ENCODE data around the gene BRIP1.
"Not testable (repeated sequence)": the region's sequence is repeated elsewhere in the genome, so short reads cannot be mapped to it uniquely, and the experiment has no call there.

Gene BRIP1

DNA sequence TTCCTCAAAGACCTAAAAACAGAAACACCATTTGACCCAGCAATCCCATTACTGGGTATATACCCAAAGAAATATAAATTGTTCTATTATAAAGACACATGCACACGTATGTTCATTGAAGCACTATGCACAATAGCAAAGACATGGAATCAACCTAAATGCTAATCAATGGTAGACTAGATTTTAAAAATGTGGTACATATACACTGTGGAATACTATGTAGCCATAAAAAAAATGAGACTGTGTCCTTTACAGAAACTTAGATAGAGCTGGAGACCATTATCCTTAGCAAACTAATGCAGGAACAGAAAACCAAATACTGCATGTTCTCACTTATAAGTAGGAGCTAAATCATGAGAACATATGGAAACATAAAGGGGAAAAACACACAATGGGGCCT lies 36.5 kb downstream of the BRIP1 start:
- DNase-seq, result not testable (repeated sequence)

DNA sequence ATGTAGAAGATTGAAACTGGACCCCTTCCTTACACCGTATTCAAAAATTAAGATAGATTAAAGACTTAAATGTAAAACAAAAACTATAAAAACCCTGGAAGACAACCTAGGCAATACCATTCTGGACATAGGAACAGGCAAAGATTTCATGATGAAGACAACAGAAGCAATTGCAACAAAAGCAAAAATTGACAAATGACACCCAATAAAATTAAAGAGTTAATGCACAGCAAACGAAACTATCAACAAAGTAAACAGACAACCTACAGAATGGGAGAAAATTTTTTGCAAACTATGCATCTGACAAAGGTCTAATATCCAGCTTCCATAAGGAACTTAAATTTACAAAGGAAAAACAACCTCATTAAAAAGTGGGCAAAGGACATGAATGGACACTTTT lies 37.1 kb downstream of the BRIP1 start:
- DNase-seq, result not testable (repeated sequence)

DNA sequence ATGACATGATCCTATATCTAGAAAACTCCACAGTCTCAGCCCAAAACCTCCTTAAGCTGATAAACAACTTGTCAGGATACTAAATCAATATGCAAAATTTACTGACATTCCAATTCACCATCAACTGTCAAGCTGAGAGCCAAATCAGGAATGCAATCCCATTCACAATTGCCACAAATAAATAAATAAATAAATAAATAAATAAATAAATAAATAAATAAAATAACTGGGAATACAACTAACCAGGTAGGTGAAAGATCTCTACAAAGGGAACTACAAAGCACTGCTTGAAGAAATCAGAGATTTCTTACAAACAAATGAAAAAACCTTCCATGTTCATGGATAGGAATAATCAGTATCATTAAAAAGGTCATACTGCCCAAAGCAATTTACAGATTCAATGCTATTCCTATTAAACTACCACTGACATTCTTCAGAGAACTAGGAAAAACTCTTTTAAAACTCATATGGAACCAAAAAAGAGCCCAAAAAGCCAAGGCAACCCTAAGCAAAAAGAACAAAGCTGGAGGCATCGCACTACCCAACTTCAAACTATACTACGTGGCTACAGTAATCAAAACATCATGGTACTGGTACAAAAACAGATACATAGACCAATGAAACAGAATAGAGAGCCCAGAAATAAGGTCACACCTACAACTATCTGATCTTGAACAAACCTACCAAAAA lies 37.7 kb downstream of the BRIP1 start:
- DNase-seq, result no peak

DNA sequence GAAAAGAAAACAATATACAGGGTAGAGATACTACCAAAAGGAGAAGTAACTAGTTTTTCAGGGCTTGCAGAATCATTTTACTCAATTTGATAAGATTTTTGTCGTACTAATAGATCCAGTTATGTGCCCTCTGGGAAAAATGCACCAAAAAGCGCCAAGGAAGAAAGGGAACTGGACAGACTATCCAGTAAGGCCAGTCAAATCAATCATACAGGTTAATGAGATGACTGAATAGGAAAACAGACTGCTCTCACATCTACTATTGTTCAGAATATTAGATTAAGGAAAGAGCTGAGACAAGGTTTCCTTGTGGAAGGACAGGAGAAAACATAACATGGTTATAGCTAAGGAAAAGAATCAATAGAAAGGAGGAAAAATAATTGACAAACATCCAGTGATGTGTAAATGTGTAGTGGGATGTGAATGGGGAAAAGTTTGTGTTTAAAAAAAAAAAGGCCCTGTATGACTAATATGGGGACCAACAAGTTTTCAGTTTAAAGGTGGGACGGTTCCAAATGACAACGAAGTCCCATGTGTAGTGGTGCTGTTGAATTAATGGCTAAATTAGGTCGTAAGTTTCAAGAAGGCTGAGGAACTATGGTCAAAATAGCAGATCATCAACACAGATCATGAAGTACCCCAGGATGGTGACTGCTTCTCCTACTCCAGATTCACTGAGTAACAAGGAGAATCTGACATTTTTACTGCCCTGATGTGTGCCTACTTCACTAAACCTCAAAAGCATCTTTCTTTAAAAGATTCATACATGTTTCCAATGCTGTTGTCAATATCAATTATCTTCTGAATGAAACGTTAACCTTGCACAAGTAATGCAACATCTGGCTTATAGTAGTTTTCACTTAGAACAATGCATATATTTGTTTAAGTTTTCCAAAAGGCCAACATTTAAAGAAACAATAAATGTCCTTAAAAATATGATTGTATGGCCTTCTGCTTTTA lies 40.7 kb downstream of the BRIP1 start:
- no peak for DNase-seq

DNA sequence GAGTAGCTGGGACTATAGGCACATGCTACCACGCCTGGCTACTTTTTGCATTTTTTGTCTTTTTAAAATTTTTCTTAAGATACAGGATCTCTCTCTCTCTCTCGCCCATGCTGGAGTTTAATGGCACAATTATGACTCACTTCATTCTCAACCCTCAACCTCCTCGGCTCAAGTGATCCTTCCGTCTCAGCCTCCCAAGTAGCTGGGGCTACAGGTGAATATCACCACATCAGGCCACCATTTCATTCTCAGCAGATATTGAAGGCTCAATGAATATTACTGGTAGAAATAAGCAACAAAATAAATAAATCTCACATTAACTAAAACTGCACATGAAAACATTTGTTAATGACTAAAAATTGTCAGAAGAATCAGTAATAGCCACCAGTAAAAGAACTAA lies 41.7 kb downstream of the BRIP1 start:
- no peak for DNase-seq

DNA sequence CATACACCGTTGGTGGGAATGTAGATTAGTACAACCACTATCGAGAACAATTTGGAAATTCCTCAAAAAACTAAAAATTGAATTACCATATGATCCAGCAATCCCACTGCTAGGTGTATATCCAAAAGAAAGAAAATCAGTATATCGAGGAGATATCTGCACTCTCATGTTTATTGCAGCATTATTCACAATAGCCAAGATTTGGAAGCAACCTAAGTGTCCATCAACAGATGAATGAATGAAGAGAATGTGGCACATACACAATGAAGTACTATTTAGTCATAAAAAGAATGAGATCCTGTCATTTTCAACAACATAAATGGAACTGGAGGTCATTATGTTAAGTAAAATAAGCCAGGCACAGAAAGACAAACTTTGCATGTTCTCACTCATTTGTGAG lies 44.1 kb downstream of the BRIP1 start:
- DNase-seq, result not testable (repeated sequence)

DNA sequence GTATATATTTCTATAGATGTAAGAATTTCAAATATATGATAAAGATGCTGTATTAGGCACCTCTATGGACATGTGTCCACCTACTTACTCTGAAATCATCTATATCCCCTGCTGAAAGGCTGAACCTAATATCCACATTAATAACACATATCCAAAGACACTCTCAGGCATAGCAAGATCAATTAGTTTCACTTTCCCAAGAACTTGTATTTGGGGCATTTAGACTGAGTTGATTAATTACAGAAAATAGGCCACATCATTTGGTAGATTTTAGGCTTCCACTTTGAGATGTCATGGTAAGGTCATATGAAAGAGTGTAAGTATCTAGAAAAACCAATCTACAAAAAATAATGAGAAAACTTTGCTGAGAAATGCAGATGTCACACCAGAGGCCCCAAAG lies 45.1 kb downstream of the BRIP1 start:
- no peak for DNase-seq

DNA sequence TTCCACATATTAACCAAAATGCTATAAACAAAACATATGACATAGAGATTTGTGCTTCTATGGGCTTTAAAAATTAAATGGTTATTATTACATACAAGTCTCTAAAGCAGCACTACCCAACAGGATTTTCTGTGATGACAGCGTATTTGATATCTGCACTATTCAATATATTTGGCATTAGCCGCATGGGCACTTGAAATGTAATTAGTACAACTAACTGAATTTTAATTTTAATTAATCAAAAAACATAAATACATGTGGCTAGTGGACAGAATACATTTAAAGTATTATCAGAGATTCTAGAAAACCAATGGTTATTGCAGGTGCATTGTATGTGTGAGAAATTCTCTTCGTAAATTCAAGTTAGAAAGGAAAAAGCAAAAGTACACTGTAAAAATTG lies 45.9 kb downstream of the BRIP1 start:
- DNase-seq, result no peak

DNA sequence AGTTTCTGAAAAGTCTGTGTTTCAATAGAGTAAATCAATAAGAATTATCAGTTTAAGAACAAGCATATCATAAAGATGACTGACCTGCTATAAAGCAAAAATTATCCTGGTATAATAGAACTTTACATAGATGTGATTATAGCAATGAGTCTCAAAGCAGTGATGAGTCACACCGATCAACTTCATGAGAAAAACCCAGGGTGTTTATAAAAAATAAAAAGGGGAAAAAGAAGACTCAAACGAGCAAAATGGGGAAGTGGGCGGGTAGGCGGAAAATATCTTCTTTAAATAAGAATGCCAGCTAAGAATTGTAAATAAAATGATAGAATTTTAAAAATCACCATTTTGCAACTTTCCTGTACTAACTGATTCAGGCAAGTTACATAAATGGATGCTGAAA lies 46.8 kb downstream of the BRIP1 start:
- DNase-seq, result no peak

DNA sequence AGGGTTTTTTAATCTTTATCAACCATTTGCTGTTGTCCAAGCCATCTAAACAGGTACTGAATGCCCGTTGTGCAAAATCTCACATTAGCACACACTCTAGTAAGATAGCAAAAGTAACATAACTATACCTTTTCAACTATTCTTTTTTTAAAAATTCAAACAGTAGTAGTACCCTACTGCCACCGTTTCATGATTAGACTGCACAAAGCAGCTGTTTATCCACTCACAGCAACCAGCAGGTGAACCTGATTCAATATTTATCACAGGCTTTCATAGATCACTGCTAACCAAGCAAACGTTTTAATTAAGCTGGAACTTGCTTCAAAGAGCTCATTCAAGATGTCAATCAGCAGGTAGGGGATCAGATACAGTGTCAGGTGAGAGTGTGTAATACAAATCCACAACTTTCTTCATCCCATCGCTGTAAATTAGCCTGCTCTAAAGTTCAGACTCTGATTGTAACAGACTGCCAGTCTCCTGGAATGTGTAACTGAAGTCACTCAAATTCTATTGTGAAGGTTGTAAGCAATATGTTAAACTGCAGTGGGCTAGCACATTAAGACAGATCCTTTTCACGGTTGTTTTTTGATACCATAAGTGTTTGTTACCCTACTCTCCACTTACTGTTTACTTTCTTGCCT lies 47.3 kb downstream of the BRIP1 start:
- no peak for DNase-seq

DNA sequence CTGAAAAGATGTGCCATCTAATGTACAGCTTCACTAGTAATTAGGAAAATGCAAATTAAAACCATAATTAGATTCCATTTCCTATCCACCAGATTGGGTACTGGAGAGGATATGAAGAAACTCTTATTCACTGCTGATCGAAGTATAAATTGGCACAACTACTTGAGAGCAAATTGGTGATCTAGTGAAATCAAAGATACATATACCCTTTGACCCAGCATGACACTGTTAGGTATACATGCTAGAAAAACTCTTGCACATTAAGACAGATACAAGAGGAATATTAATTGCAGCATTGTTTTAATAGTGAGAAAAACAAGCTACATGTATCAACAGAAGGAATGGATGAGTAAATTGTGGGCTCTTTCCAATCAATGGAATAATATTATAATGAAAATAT lies 48.8 kb downstream of the BRIP1 start:
- DNase-seq, result no peak

DNA sequence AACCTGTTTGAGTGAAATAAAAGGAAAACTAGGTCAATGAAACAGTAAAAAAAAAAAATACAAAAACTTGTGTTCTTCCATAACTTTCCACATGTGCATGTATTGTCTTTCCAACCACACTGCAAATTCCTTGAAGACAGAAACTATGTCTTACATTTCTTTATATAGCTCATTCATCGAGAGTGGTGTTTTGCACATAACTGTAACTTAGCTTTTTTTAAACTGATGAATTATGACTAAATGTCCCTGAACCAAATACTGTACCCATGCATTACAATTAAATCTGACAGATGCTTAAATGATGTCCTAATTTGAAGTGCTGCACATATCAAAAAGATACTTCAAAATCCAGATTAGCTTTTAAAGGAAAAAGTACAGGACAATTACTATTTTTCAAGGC lies 50.1 kb downstream of the BRIP1 start:
- DNase-seq, result no peak

DNA sequence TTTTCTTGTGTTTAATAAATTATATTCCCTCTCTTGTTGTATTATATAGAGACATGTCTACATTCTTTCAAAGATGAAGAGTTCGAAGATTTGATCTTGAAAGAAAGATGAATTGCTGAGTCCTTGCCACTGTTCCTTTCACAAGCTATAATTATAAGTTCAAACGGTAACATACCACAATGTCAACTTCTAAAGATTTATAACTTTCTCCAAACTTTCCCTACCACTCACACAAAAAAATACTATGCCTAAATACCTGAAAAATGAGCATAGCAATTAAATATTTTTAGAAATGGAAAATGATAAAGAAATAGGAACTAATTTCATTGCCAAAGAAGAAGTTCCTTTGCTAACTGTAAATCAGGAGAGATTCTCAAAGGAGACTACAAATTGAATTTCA lies 50.6 kb downstream of the BRIP1 start:
- DNase-seq, result no peak

DNA sequence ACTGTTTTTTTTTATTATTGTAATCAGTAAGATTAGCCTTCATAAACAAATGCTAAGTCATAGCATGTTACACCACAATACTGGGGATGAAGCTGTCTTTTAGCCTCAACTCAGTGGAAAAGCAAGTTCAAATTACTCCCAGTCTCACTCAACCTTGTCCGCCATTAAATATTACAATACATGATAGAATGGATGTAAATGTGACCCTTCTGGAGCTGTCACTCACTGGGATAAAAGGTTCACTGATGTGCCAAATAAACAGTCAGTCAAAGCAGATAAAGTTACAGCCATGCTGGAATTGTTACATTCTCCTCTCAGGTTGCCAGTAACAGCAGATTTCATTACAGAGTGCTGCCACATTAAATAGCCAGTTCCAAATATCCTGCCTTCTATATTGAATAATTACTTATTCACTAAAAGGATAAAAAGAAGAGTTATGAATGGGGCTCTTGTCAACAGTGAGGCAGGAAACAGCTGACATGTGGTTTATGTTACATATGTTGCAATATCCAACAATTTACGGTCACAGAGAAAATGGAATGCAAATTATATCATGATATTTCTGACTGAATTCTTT lies 53.4 kb downstream of the BRIP1 start:
- DNase-seq, result no peak

DNA sequence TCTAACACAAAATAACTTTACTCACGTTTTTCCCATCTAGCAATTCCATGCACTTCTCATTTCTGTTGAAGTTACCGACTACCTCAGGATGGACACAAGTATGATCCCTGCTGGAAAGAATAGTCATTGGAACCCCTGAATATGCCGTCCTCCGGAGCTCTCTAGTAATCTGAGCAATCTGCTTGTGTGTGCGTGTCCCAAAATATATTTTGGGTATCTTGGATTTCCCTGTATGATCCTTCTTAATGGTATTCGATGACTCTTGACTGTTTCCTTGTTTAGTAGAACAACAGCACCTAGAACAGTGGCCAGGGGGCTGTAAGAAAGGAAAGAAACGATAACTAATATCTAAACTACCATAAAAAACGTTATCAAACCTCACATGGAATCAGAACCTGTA lies 54.9 kb downstream of the BRIP1 start:
- DNase-seq, result no peak

DNA sequence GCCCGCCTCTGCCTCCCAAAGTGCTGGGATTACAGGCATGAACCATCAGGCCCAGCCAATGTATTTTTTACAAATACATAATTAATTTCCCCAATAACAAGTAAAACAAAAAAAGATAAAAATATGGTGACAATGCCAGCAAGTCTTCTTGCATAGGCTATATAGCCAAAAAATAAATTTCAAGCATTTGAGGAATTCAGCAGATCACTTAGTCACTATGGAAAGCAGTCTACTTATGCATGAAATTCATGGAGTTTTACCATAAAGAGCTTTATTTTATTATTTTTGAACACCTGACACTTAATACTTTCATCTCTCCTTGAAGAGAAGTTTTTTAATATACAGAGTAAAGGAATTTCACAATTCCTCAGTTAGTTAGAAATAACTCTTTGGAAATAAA lies 56.4 kb downstream of the BRIP1 start:
- no peak for DNase-seq

DNA sequence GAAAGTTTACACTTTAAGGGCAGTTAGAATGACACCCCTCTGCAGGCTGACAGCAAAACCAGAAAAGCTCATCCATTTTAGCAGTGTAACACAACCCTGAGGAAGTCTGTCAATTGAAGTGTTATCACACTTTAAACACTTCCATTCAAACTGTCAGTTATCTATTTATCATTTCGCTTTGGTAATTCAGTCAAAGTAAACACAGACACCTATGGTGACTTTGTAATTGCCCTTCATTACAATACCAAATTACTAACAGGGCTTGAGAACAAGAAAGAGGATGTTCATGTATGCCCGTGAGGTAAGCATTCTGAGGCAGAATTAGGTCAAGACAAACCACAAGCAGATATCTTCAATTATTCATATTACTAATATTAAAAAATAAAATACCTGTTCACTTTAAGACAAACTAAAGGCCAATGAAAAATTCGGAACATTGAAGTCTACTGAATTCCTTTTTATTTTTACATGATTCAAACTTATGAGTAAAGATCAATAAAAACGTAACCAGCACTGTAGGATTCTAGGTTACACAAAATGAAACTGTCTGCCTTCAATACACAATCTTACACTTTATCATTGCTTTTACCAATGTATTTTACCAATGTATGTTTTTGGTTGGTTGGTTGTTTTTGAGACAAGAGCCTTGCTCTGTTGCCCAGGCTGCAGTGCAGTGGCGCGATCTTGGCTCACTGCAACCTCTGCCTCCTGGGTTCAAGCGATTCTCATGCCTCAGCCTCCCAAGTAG lies 57.1 kb downstream of the BRIP1 start:
- DNase-seq, result no peak

DNA sequence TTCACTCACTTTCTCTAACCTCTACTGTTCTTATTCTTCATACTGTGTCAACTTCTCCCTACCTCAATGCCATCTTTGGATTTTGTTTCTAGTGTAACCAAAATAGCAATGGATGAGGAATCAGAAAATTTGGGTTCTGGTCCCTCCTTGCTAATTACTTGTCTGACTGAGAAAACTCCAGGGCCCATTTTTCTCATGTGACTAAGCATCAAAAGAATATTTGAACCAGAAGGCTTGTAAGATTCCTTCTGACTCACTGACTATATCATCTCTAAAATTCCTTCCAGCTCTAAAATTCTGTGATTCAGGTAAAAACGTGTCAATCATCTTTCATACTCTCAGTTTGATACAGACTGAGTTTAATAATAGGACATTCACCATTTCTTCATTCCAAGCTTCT lies 57.9 kb downstream of the BRIP1 start:
- no peak for DNase-seq

DNA sequence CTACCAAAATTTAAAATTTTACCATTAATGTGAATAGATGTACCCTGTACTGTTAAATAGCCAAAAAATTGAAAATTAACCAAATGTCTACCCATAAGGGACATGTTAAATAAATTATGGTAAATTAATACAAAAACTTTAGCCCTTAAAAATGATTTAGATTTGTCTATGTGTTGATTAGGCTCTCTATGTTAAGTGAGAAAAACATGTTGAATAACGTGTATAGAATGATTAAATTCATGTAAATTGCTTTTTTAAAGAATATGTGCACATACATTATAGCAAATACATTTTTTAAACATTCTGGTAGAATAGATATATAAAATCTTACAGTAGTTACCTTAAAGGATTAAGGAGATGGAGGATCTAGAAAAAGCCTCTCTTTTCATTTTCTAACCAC lies 59.5 kb downstream of the BRIP1 start:
- DNase-seq, result no peak

DNA sequence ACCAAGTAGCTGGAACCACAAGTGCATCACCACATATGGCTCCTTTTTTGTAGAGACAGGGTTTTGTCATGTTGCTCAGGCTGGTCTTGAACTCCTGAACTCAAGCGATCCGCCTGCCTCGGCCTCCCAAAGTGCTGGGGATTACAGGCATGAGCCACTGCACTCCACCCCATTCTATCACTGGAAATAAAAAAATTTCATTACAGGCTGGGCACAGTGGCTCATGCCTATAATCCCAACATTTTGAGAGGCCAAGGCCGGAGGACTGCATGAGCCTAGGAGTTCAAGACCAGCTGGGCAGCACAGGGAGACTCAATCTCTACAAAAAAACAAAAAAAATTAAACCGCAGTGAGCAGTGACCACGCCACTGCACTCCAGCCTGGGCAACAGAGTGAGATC lies 60.1 kb downstream of the BRIP1 start:
- no peak for DNase-seq

DNA sequence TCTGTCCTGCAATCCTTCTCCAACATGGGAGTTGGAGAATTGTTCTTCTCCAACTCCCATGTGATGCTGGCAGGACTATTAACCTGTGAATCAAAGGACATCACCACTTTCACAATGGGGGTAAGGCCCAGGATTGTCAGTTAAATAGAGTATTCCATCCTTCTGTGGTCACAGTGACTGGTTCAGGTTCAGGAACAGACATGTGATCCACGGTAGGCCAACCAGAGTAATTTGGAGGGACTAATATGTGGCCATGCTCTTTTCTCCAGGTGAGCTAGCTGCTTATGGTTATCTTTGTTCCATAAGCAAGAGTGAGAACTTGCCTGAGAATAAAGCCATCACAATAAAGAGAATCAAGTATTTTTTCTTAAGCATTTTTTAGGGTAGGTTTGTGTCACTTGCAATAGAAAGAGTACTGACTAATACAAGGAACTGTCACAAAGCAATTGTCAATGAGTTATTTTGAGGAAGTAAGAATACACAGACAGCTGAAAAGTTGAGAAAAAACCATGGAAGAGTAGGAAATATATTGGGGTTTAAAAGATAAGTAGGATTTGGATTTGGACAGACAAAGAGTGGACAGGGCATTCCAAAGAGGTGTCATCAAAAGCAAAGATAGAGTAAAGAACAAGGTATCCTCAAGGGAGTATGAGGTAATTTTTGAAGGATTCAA lies 63.4 kb downstream of the BRIP1 start:
- no peak for DNase-seq

DNA sequence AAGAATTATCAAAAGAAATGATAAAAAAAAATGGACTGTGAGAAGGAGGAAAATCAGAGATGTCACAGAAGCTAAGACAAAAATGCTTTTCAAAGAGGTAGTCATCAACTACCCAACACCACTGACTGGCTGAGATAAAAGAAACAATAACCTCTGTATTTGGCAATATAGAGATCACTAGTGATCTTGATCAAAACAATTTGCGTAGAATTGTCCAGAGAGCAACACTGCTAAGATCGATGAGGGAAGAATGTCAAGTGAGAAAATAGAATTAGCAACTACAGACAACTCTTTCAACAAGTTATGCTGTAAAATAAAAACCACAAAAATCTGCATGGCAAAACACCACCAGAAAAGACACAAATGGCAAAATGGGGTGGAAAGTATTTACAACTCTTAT lies 66.0 kb downstream of the BRIP1 start:
- DNase-seq, result no peak
